Lung (tissue), 12 donors: ENCODE data around the gene PIGU. TPM values are rescaled to one million over a fixed set of nuclear protein-coding genes. Genes with fewer than 3 reads are reported as not detected.

Experiments
- ATAC-seq: fragments of 200-7000 bp; cut with Tn5 transposase; one replicate; pipeline ENCODE4 v1.9.1; 2020; ENCODE audit warnings: moderate number of reproducible peaks; ENCODE audit not compliant: insufficient read depth, low FRiP score
- DNase-seq, 3 donors: peaks; one replicate each; pipeline ENCODE4 v3.0.0-alpha.2; 2013 to 2017
- H3K27ac ChIP-seq, 2 donors: one replicate each; pipeline ENCODE4 v1.5.1; 2013; ENCODE audit warnings: mild to moderate bottlenecking in 2 of 2, moderate library complexity in 2 of 2, control low read depth in 1 of 2, inconsistent platforms in 1 of 2, low read depth in 1 of 2, low read length in 1 of 2
- H3K27me3 ChIP-seq, 3 donors: one replicate each; pipeline ENCODE4 v1.5.1; 2013; ENCODE audit warnings: low read length in 2 of 3; ENCODE audit not compliant: control insufficient read depth in 3 of 3, insufficient read depth in 3 of 3
- H3K36me3 ChIP-seq, 4 donors: one replicate each; pipeline ENCODE4 v1.5.1; 2013; ENCODE audit warnings: low read length in 4 of 4, mild to moderate bottlenecking in 1 of 4, moderate library complexity in 1 of 4; ENCODE audit not compliant: control insufficient read depth in 4 of 4, insufficient read depth in 4 of 4
- H3K4me1 ChIP-seq, 5 donors: one replicate each; pipeline ENCODE4 v1.5.1; 2013; ENCODE audit warnings: low read length in 5 of 5, mild to moderate bottlenecking in 2 of 5, moderate library complexity in 1 of 5; ENCODE audit not compliant: control insufficient read depth in 5 of 5, insufficient read depth in 5 of 5
- H3K4me3 ChIP-seq: one replicate; pipeline ENCODE4 v1.5.1; 2013; ENCODE audit warnings: mild to moderate bottlenecking, control low read depth, moderate library complexity
- H3K9ac ChIP-seq, 2 donors: one replicate each; pipeline ENCODE4 v1.5.1; 2013; ENCODE audit warnings: low read length in 2 of 2, control low read depth in 1 of 2; ENCODE audit not compliant: insufficient read depth in 1 of 2
- H3K9me3 ChIP-seq, 4 donors: one replicate each; pipeline ENCODE4 v1.5.1; 2013; ENCODE audit warnings: low read length in 3 of 4, mild to moderate bottlenecking in 1 of 4, moderate library complexity in 1 of 4; ENCODE audit not compliant: control insufficient read depth in 4 of 4, insufficient read depth in 3 of 4
- CTCF ChIP-seq: IDR thresholded peaks from 2 replicates; pipeline ENCODE4 v1.5.1; 2012; ENCODE audit warnings: mild to moderate bottlenecking; ENCODE audit errors: control extremely low read depth, extremely low read depth
- WGBS, 2 donors: extraction: QIAGEN DNeasy Blood & Tissue Kit; methylation state at CpG; one replicate each; pipeline ENCODE4 v1.1.7; 2013; 5-methylcytosine and 5-hydroxymethylcytosine counted together
- polyA plus RNA-seq, 2 donors: library from polyadenylated mRNA; stranded (reverse); fragments of 200-250 nt; gene quantifications; one replicate each; pipeline ENCODE4 v1.2.1, GENCODE V29; 2013
- total RNA-seq, 2 donors: library from RNA; depleted of rRNA in 1 of 2; stranded (reverse); fragments of >200 nt in 1 of 2; gene quantifications; one replicate each; pipeline ENCODE4 v1.2.1, GENCODE V29; 2014 to 2021
- donor health status: control.
- donor health status: control.
- donor health status: Bipolar disorder and iron deficiency.
- donor health status: healthy.
- donor health status: DM: yes; HTN: yes; CAD: no.

The PIGU gene
- total and polyA plus RNA-seq, 4 donors: 15.7 to 21.2 (median 20.1) TPM

- H3K4me1 ChIP-seq: no peaks in the 10 kb centered on the region
- no peak overlapping the region for H3K27ac ChIP-seq
- no peak for TF ChIP-seq CTCF
- no peak overlapping the region for H3K9ac ChIP-seq
- no peaks in the 10 kb centered on the region for H3K27me3 ChIP-seq
- DNase-seq (no peak), ATAC-seq (no peak)
- no peaks in the 10 kb centered on the region for H3K9me3 ChIP-seq
- H3K36me3 ChIP-seq: peaks cover 0 to 3% (median 2%) of the 10 kb centered on the region in 4 donors
- no peak overlapping the region for H3K4me3 ChIP-seq
Measured at GRCh38 chr20:34643928-34644327, 33.0 kb downstream of the PIGU start.

- DNase-seq (no peak), ATAC-seq (no peak)
- Histone ChIP-seq H3K36me3 (peaks cover 0 to 11% (median 6%) of the 10 kb centered on the region in 4 donors), H3K9me3 (no peaks in the 10 kb centered on the region), H3K9ac (no peak overlapping the region), H3K4me3 (no peak overlapping the region), H3K27me3 (no peaks in the 10 kb centered on the region), H3K27ac (no peak overlapping the region), H3K4me1 (peaks cover 0 to 2% (median 0%) of the 10 kb centered on the region in 5 donors)
- no peak for TF ChIP-seq CTCF
- WGBS, 2 donors: 44 to 70% methylated on average over 1 of the region's 1 CpG
Measured at GRCh38 chr20:34642009-34642408, 34.9 kb downstream of the PIGU start.

GRCh38 chr20:34639755-34640222 lies 37.1 kb downstream of the PIGU start:
- Histone ChIP-seq H3K36me3 (peaks cover 0 to 20% (median 10%) of the 10 kb centered on the region in 4 donors), H3K27me3 (no peaks in the 10 kb centered on the region), H3K9me3 (no peaks in the 10 kb centered on the region), H3K4me3 (no peak overlapping the region), H3K4me1 (peaks cover 0 to 2% (median 0%) of the 10 kb centered on the region in 5 donors), H3K27ac (no peak overlapping the region), H3K9ac (no peak overlapping the region)
- DNase-seq (peak in 1 of 3 donors; percentile 2), ATAC-seq (no peak)
- WGBS, 2 donors: 61 to 63% methylated on average over 2 of the region's 2 CpGs
- no peak for TF ChIP-seq CTCF

- DNase-seq (no peak), ATAC-seq (no peak)
- H3K27me3 ChIP-seq: no peaks in the 10 kb centered on the region
- no peak overlapping the region for H3K9ac ChIP-seq
- no peak overlapping the region for H3K4me3 ChIP-seq
- H3K27ac ChIP-seq: peak overlapping the region in 1 of 2 donors; percentile 49
- TF ChIP-seq CTCF: no peak
- peaks cover 0 to 2% (median 0%) of the 10 kb centered on the region in 5 donors for H3K4me1 ChIP-seq
- H3K9me3 ChIP-seq: no peaks in the 10 kb centered on the region
- WGBS, 2 donors: 96 to 98% methylated on average over 3 of the region's 3 CpGs
- peaks cover 6 to 26% (median 17%) of the 10 kb centered on the region in 4 donors for H3K36me3 ChIP-seq
Measured at GRCh38 chr20:34638532-34638931, 38.4 kb downstream of the PIGU start.
